Measurements from ENCODE around the gene ZNF830.
"Not testable (repeated sequence)": the region's sequence is repeated elsewhere in the genome, so short reads cannot be mapped to it uniquely, and the experiment has no call there.

ZNF830 gene, protein sequence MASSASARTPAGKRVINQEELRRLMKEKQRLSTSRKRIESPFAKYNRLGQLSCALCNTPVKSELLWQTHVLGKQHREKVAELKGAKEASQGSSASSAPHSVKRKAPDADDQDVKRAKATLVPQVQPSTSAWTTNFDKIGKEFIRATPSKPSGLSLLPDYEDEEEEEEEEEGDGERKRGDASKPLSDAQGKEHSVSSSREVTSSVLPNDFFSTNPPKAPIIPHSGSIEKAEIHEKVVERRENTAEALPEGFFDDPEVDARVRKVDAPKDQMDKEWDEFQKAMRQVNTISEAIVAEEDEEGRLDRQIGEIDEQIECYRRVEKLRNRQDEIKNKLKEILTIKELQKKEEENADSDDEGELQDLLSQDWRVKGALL

DNA sequence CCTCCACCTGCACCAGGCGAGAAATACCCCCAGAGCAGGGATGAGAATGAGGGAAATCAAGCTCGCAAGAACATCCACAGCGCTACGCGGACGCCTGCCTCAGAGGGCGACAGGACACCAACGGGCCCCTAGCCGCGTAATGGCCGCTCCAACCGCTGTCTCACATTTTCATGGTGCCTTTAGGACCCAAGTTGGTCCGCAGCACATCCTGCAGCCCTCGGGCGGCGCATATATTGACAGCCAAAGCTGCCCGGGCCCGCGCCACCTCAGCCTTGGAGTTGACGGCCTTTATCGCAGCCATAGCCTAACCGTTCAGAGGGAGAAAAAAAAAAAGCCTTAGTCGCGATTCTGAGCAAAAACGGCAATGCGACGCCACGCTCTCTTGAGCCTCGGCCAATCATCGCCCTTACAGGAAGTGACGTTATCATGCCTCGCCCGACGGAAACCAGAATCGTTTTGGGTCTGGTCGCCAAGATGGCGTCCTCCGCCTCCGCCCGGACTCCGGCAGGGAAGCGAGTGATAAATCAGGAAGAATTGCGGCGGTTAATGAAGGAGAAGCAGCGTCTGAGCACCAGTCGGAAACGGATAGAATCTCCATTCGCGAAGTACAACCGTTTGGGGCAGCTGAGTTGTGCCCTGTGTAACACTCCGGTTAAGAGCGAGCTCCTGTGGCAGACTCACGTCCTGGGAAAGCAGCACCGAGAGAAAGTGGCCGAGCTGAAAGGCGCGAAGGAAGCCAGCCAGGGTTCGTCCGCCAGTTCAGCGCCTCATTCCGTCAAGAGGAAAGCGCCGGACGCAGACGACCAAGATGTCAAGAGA lies at the start of gene ZNF830, which contains the start of gene CCT6B:
Gene ZNF830 (plus strand): TSS at position 448 of the 819 bp plus-strand sequence. CDS start 27 bp downstream, at position 475.
Gene CCT6B (minus strand): TSS at position 368 of the 819 bp plus-strand sequence. CDS start 67 bp downstream, at position 301.
- Mint-ChIP-seq H3K9me3 (no peaks in the 10 kb centered on the region), H3K27ac (peak within 1 kb of the TSS; percentile 92), H3K4me1 (peaks cover 25% of the 10 kb centered on the region), H3K4me3 (peak within 1 kb of the TSS; percentile 90), H3K27me3 (peaks cover 10% of the 10 kb centered on the region), H3K36me3 (peaks cover 29% of the 10 kb centered on the region)
- ATAC-seq = peak; percentile 97

DNA sequence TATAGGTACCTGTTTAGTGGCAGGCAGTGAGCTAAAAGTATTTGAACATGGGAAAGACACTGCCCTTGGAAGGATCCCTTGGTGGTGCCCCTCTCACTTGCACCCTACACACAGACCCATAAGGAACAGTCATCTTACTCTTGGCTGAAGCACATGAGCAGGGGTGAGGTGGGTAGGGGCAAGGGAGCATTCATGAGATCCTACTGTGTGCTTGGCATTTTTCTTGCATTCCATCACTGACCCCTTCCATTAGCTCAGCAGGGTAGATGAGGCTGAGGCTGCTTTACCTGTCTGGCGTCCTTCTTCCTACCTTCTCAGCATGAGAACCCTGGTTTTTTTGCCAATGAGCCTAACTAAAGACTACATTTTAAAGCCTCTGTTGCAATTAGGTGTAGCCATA lies 48.3 kb upstream of the ZNF830 start:
- no peaks in the 10 kb centered on the region for H3K9me3 Mint-ChIP-seq
- peaks cover 15% of the 10 kb centered on the region for H3K4me1 Mint-ChIP-seq
- H3K36me3 Mint-ChIP-seq = no peaks in the 10 kb centered on the region
- peaks cover 32% of the 10 kb centered on the region for H3K27me3 Mint-ChIP-seq
- ATAC-seq = no peak
- no peak overlapping the region for H3K27ac Mint-ChIP-seq
- H3K4me3 Mint-ChIP-seq = no peak overlapping the region

DNA sequence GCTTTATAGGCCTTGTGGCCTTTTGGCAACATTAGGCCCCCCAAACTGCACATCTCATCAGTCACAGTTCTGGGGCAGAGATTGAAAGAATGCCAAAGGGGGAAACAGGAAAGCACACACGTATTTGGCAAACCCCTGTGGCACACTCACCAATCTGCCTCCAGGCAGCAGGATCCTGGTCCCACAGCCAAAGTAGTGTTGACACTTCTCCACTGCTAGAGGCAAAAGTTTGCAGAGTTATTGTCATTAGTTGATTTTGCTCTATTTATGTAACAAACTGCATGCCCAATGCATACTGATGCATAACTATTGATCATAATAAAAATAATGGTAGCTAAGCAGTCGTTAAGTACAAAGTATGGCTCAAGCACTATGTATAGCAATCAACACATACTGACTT lies 45.2 kb upstream of the ZNF830 start:
- Mint-ChIP-seq H3K27me3 (peaks cover 14% of the 10 kb centered on the region), H3K4me1 (peaks cover 7% of the 10 kb centered on the region), H3K9me3 (no peaks in the 10 kb centered on the region), H3K4me3 (no peak overlapping the region), H3K27ac (no peak overlapping the region), H3K36me3 (no peaks in the 10 kb centered on the region)
- ATAC-seq = no peak

DNA sequence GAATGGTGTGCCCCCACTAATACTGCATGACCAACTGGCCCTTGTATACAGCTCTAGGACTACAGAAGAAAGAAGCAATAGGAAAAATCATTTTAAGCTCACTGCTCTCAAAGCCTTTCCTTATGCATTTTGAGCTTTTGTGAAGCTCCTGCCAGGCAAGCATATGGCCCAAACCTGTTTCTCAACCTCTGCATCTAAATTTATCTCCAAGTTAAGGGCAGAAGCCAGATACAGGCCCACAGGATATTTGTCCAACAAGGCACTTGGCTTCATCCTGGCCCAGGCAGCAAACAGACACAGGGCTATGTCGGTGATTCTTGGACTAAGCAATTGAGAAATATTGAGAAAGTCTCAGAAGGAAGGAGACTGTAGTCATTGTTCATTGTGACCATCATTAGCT lies 44.0 kb upstream of the ZNF830 start:
- no peak for ATAC-seq
- H3K9me3 Mint-ChIP-seq = no peaks in the 10 kb centered on the region
- H3K27ac Mint-ChIP-seq = no peak overlapping the region
- peaks cover 9% of the 10 kb centered on the region for H3K27me3 Mint-ChIP-seq
- H3K4me3 Mint-ChIP-seq = no peak overlapping the region
- peaks cover 7% of the 10 kb centered on the region for H3K4me1 Mint-ChIP-seq
- H3K36me3 Mint-ChIP-seq = no peaks in the 10 kb centered on the region

DNA sequence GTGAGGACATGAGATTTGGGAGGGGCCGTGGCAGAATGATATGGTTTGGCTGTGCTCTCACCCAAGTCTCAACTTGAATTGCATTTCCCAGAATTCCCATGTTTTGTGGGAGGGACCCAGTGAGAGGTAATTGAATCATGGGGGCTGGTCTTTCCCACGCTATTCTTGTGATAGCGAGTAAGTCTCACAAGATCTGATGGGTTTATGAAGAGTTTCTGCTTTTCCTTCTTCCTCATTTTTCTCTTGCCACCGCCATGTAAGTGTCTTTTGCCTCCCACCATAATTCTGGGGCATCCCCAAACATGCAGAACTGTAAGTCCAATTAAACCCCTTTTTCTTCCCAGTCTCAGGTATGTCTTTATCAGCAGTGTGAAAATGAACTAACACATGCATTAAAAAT lies 40.7 kb upstream of the ZNF830 start:
- no peaks in the 10 kb centered on the region for H3K4me1 Mint-ChIP-seq
- no peak overlapping the region for H3K4me3 Mint-ChIP-seq
- H3K27me3 Mint-ChIP-seq = peaks cover 9% of the 10 kb centered on the region
- no peak overlapping the region for H3K27ac Mint-ChIP-seq
- no peaks in the 10 kb centered on the region for H3K36me3 Mint-ChIP-seq
- no peak for ATAC-seq
- no peaks in the 10 kb centered on the region for H3K9me3 Mint-ChIP-seq

DNA sequence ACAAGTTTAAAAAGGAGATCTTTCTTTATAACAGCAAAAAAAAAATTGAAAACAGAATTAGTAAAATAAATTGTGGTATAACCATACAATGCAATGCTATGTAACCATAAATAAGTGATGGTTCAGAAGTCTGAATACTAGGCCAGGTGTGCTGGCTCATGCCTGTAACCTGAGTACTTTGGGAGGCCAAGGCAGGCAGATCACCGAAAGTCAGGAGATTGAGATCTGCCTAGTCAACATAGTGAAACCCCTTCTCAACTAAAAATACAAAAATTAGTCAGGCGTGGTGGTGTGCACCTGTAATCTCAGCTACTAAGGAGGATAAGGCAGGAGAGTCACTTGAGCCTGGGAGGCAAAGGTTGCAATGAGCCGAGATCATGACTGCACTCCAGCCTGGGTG lies 34.7 kb upstream of the ZNF830 start:
- H3K27me3 Mint-ChIP-seq = no peaks in the 10 kb centered on the region
- no peaks in the 10 kb centered on the region for H3K9me3 Mint-ChIP-seq
- no peaks in the 10 kb centered on the region for H3K4me1 Mint-ChIP-seq
- no peak overlapping the region for H3K27ac Mint-ChIP-seq
- ATAC-seq = no peak
- H3K4me3 Mint-ChIP-seq = no peak overlapping the region
- peaks cover 11% of the 10 kb centered on the region for H3K36me3 Mint-ChIP-seq

DNA sequence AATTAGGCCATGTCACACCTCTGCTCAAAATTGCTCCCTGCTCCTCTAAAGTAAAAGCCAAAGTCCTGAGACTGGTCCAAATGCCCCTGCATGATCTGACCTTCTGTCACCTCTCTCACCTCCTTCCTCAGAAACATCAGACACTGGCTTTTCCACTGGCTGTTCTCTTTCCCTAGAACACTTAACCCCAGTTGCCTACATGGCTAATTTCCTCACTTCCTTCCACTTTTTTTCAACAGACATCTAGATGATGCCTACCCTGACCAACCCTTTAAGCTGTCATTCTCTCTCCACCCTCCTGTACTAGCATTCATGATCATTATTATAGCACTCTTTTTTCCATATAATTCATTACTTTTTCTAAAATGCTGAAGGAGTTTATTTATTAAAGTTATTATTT lies 31.1 kb upstream of the ZNF830 start:
- Mint-ChIP-seq H3K36me3 (peaks cover 11% of the 10 kb centered on the region), H3K27me3 (no peaks in the 10 kb centered on the region), H3K4me1 (no peaks in the 10 kb centered on the region), H3K4me3 (no peak overlapping the region), H3K9me3 (no peaks in the 10 kb centered on the region), H3K27ac (no peak overlapping the region)
- no peak for ATAC-seq

DNA sequence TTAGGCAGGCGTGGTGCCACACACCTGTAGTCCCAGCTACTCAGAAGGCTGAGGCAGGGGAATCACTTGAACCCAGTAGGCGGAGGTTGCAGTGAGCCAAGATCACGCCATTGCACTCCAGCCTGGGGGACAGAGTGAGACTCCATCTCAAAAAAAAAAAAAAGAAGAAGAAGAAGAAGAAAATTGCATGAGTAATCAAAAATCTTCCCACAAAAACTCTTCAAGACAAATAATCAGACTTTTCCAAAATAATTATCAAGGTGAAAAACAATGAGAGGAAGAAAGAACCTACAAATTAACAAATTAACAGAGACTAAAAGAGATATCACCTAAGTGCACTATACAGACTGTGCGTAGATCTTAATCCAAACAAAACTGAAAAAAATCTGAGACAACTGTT lies 10.6 kb upstream of the ZNF830 start:
- not testable (repeated sequence) for H3K36me3 Mint-ChIP-seq, H3K4me1 Mint-ChIP-seq

DNA sequence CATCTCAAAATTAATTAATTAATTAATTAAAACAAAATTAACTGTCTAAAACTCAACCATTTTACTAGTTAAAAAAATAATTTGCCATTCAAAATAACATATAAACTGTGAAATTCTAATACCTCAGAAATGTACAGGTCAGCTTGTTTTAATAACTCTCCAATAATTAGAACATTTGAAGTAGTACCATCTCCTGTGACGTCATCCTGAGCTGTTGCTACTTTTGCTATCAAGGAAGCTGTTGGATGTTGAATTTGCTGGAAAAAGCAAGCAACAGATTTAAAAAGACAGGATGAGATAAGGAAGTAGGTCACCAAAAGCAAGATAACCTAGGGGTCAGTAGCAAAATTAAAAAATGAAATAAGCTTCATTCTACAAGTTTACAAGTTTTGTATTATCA lies 2.9 kb upstream of the ZNF830 start:
- Mint-ChIP-seq H3K4me1 (peaks cover 23% of the 10 kb centered on the region), H3K27ac (no peak overlapping the region), H3K27me3 (peaks cover 10% of the 10 kb centered on the region), H3K9me3 (no peaks in the 10 kb centered on the region), H3K4me3 (no peak overlapping the region), H3K36me3 (peaks cover 15% of the 10 kb centered on the region)
- no peak for ATAC-seq

More for the DNA sequence above, 10.6 kb upstream of the ZNF830 start:
- H3K4me3 Mint-ChIP-seq, H3K9me3 Mint-ChIP-seq, H3K27ac Mint-ChIP-seq, H3K27me3 Mint-ChIP-seq, ATAC-seq: not testable (repeated sequence)

DNA sequence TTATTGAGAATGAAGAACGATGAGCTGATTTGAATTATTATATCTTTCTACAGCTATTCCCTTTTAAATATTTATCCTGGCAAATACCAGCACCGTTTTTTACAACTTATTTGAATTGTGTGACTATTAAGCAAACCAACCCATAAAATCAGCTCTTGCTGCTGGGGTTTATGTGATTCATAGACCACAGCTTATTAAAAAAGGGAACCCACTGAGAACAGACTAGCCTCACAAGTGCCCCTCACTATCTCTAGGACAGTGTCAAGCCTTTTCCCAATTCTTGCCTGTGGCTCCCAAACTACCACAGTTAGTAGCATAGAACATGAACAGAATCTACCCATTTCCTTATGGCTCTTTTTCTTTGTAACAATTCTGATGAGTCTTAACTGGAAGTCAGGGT lies 12.8 kb downstream of the ZNF830 start:
- no peak for ATAC-seq
- H3K4me3 Mint-ChIP-seq = no peak overlapping the region
- no peaks in the 10 kb centered on the region for H3K27me3 Mint-ChIP-seq
- peaks cover 5% of the 10 kb centered on the region for H3K36me3 Mint-ChIP-seq
- peaks cover under 1% of the 10 kb centered on the region for H3K4me1 Mint-ChIP-seq
- H3K27ac Mint-ChIP-seq = no peak overlapping the region
- H3K9me3 Mint-ChIP-seq = no peaks in the 10 kb centered on the region

DNA sequence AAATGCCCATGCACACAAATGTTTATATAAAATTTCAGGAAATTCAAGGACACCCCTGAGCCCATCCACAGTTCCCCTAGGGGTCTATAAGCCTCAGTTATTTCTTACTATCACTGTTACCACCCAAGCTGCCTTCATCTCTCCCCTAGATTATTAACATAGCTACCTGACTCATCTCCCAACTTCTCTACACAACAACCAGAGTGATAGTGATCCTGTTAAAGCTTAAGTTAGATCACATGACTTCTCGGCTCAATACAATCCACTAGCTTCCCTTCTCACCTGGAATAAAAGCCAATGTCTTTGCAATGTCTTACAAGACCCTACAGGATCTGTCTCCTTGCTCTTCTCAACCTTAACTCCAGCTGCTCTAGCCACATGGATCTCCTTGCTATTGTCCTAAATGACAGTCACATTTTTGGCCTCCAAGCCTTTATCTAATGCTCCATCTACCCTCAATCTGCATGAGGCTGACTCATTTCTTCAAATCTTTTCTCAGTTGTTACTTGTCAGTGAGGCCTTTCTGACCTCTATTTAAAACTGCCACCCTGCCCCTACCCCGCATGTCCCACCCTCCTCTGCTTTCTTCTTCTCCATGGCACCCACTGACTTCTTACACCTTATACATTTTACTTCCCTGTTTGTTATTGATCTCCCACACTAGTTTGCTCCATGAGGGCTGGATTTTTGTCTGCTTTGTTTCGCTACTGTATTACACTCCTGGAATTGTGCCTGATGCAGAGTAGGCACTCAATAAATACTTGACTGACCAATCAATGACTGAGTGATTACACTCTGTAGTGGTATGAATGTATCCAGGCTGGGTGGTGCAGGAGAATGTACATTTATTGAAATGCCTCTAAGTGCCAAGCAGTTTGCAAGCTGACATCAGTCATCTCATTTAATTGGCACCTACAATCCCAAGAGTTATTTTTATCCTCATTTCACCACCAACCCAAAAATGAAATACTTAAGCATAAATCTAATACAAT lies 13.8 kb downstream of the ZNF830 start:
- Mint-ChIP-seq H3K27ac (no peak overlapping the region), H3K4me3 (no peak overlapping the region), H3K27me3 (no peaks in the 10 kb centered on the region), H3K4me1 (peaks cover 10% of the 10 kb centered on the region), H3K9me3 (no peaks in the 10 kb centered on the region), H3K36me3 (no peaks in the 10 kb centered on the region)
- no peak for ATAC-seq

DNA sequence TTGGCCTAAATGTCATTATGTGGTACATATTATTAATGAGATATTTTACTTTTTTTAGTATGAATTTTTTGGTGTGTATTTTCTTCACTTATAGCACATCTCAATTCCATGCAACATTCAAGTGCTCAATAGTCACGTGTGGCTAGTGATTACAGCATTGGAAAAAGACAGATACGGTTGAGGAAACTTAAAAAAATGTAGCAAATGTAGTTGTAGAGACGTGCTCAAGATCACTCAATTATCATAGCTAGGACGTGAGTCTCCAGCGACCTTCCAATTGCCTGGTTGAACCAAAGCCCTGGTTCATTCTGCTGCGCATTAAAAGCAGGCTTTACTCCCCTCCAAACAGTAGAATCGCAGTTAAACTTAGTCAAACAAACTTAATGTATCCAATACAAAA lies 17.8 kb downstream of the ZNF830 start:
- no peaks in the 10 kb centered on the region for H3K27me3 Mint-ChIP-seq
- H3K27ac Mint-ChIP-seq = peak overlapping the region; percentile 92
- H3K36me3 Mint-ChIP-seq = peaks cover 13% of the 10 kb centered on the region
- H3K4me1 Mint-ChIP-seq = peaks cover 42% of the 10 kb centered on the region
- H3K9me3 Mint-ChIP-seq = no peaks in the 10 kb centered on the region
- no peak for ATAC-seq
- no peak overlapping the region for H3K4me3 Mint-ChIP-seq

DNA sequence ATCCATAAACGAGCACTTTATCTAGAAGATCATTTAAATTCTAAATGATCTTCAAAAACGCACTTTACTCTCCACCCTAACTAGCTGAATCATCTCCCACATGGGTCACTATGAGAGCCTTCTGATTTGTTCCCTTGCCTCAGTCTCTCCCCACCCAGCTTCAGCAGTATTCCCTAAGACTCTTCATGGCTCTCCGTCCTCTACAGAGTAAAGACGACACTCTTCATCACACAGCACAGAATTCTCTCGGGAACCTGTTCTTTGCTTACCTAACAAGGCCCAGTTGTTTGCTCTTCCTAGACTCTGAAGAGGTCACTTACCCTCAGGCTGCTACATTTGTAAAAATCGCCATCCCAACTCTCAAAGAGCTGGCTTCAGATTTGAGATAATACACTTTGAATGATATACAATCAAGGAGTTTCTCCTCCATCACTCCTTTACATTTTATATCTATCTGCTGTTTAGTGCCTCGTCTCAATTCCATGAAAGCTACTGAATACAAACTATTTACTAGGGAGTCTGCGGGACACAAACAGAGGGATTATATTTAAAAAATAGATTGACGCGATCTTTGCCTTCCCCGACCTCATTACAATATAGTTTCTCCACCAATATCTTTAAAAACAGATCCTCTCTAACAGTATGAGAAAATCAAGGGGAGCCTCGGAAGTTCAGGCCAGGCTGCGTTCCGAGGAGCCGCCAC lies 18.5 kb downstream of the ZNF830 start:
- Mint-ChIP-seq H3K9me3 (no peaks in the 10 kb centered on the region), H3K27ac (peak overlapping the region; percentile 92), H3K27me3 (no peaks in the 10 kb centered on the region), H3K4me1 (peaks cover 47% of the 10 kb centered on the region), H3K36me3 (peaks cover 18% of the 10 kb centered on the region), H3K4me3 (peak overlapping the region; percentile 95)
- ATAC-seq = no peak

DNA sequence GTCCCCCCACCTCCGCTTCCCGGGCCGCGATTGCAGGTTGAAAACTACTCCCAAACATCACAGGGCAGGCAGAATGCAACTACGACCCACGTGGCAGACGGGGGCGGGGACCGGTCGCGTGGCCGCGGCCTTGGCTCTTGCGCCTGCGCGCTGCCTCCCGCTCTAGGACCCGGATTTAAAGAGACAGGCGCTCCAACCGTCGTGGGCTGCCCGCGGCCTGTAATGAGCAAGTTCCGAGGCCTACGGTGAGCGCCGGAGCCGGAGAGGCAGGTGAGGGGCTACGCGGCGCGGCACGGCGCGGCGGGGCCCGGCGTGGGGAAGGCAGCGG lies 19.0 kb downstream of the ZNF830 start, which contains the start of gene LIG3:
Gene LIG3 (plus strand): TSS at position 160 of the 328 bp plus-strand sequence. CDS start 2,494 bp downstream, outside the sequence.
- ATAC-seq = peak; percentile 91
- H3K36me3 Mint-ChIP-seq = peaks cover 21% of the 10 kb centered on the region
- H3K27me3 Mint-ChIP-seq = no peaks in the 10 kb centered on the region
- H3K27ac Mint-ChIP-seq = peak within 1 kb of the TSS; percentile 92
- H3K4me3 Mint-ChIP-seq = peak within 1 kb of the TSS; percentile 95
- peaks cover 47% of the 10 kb centered on the region for H3K4me1 Mint-ChIP-seq
- H3K9me3 Mint-ChIP-seq = no peaks in the 10 kb centered on the region
